Uterus (tissue), 4 donors: ENCODE data around the gene ANGPTL4. TPM values are rescaled to one million over a fixed set of nuclear protein-coding genes. Genes with fewer than 3 reads are reported as not detected.
"Not testable (repeated sequence)": the region's sequence is repeated elsewhere in the genome, so short reads cannot be mapped to it uniquely, and the experiment has no call there.

ENCODE experiments used
- DNase-seq, 2 donors: peaks; one replicate each; pipeline ENCODE4 v3.0.0-alpha.2; 2019 to 2020
- H3K27ac ChIP-seq, 2 donors: fragments of 200-600 bp; sonication (generic); 1 replicate in 1 of 2; 2 replicates in 1 of 2; pipeline ENCODE4 v1.5.1; 2016 to 2018
- H3K27me3 ChIP-seq, 2 donors: fragments of 200-600 bp; sonication (generic); one replicate each; pipeline ENCODE4 v1.5.1; 2018 to 2019; ENCODE audit warnings: control low read depth in 1 of 2
- H3K36me3 ChIP-seq, 2 donors: fragments of 200-600 bp; sonication (generic); one replicate each; pipeline ENCODE4 v1.5.1; 2019; ENCODE audit warnings: control low read depth in 1 of 2
- H3K4me1 ChIP-seq, 2 donors: fragments of 200-600 bp; sonication (generic); one replicate each; pipeline ENCODE4 v1.5.1; 2018 to 2019; ENCODE audit warnings: control low read depth in 1 of 2
- H3K4me3 ChIP-seq, 2 donors: fragments of 200-600 bp; sonication (generic); 1 replicate in 1 of 2; 2 replicates in 1 of 2; pipeline ENCODE4 v1.5.1; 2018 to 2019; ENCODE audit warnings: mild to moderate bottlenecking in 1 of 2
- H3K9me3 ChIP-seq, 2 donors: fragments of 200-600 bp; sonication (generic); one replicate each; pipeline ENCODE4 v1.5.1; 2019; ENCODE audit warnings: control low read depth in 1 of 2
- CTCF ChIP-seq, 4 experiments: fragments of 200-600 bp in 2 of 4; fragments of 450-650 bp in 2 of 4; sonication (generic) in 2 of 4; IDR thresholded peaks; one replicate each; pipeline ENCODE4 v1.5.1; 2016 to 2019; ENCODE audit warnings: antibody characterized with exemption in 4 of 4, mild to moderate bottlenecking in 2 of 4, moderate library complexity in 1 of 4
- POLR2A ChIP-seq, 2 donors: fragments of 450-650 bp; IDR thresholded peaks; one replicate each; pipeline ENCODE4 v1.6.1; 2016; ENCODE audit warnings: antibody characterized with exemption in 2 of 2, mild to moderate bottlenecking in 1 of 2, moderate library complexity in 1 of 2
- intact Hi-C: fragments of 100-400 bp; cut with DNase I; formaldehyde crosslinking; loops from one replicate; pipeline ENCODE4 v1.15.1; 2023; ENCODE audit warnings: low total_unique reads
- total RNA-seq, 4 donors: library from RNA; depleted of rRNA in 3 of 4; stranded (reverse); fragments of >200 nt in 3 of 4; gene quantifications; one replicate each; pipeline versions ENCODE4 v1.1.0 to v1.2.4, GENCODE V29; 2014 to 2023
- donor health status: DM: yes; HTN: yes; CAD: no.

ANGPTL4 gene, protein sequence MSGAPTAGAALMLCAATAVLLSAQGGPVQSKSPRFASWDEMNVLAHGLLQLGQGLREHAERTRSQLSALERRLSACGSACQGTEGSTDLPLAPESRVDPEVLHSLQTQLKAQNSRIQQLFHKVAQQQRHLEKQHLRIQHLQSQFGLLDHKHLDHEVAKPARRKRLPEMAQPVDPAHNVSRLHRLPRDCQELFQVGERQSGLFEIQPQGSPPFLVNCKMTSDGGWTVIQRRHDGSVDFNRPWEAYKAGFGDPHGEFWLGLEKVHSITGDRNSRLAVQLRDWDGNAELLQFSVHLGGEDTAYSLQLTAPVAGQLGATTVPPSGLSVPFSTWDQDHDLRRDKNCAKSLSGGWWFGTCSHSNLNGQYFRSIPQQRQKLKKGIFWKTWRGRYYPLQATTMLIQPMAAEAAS
- 10 to 100 TPM in 3 of 4 donors, under 1 TPM in 1; 0.76 to 21.2 (median 13.5) TPM for total RNA-seq

DNA sequence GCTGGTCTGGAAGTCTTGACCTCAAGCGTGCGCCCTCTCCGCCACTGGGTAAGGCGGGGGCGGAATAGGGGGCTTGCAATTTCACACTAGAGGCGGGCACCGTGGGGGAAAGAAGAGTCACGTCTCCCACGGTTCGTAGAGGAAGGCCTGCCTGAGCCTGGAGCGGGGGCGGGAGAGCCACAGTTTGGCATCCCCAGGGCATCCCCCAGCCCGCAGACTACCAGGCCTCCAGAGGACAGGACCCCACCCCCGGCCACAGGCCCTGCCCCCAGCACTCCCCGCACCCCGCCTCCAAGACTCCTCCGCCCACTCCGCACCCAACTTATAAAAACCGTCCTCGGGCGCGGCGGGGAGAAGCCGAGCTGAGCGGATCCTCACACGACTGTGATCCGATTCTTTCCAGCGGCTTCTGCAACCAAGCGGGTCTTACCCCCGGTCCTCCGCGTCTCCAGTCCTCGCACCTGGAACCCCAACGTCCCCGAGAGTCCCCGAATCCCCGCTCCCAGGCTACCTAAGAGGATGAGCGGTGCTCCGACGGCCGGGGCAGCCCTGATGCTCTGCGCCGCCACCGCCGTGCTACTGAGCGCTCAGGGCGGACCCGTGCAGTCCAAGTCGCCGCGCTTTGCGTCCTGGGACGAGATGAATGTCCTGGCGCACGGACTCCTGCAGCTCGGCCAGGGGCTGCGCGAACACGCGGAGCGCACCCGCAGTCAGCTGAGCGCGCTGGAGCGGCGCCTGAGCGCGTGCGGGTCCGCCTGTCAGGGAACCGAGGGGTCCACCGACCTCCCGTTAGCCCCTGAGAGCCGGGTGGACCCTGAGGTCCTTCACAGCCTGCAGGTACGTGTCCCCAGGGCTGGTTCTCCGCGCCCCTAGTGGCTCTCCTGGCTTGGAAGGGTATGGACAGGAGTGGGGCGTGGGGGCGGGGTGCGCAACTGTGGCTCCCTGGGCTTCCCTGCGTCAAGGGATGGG is at the start of gene ANGPTL4:
ANGPTL4 (plus strand) TSS at position 353 of the 969 bp plus-strand sequence; CDS start at position 520, 167 bp downstream.
- Histone ChIP-seq H3K4me1 (peaks cover 0 to 6% of the 10 kb centered on the region in 2 donors), H3K27ac (peak within 1 kb of the TSS; percentile 49 to 72)

DNA sequence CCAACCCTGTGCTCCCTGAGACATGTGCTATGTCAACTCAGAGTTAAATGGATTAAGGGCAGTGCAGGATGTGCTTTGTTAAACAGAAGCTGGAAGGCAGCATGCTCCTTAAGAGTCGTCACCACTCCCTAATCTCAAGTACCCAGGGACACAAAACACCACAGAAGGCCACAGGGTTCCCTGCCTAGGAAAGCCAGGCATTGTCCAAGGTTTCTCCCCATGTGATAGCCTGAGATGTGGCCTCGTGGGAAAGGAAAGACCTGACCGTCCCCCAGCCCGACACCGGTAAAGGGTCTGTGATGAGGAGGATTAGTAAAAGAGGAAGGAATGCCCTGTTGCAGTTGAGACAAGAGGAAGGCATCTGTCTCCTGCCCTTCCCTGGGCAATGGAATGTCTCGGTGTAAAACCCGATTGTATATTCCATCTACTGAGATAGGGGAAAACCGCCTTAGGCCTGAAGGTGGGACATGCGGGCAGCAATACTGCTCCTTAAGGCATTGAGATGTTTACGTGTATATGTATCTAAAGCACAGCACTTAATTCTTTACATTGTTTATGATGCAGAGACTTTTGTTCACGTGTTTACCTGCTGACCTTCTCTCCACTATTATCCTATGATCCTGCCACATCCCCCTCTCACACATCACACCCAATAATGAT is 48.8 kb upstream of the ANGPTL4 start:
- H3K36me3 ChIP-seq, H3K4me1 ChIP-seq, DNase-seq: not testable (repeated sequence)

More for the DNA sequence above, at the start of gene ANGPTL4:
- intact Hi-C loops: no loop called here
- no peaks in the 10 kb centered on the region for H3K27me3 ChIP-seq
- no peaks in the 10 kb centered on the region for H3K9me3 ChIP-seq
- peak; percentile 62 to 80 for DNase-seq
- peak within 1 kb of the TSS; percentile 39 to 40 for H3K4me3 ChIP-seq
- H3K36me3 ChIP-seq: no peaks in the 10 kb centered on the region
- TF ChIP-seq CTCF (IDR thresholded peaks at IDR 0.05) (peak in 1 of 4 experiments; percentile 27), POLR2A (IDR thresholded peaks at IDR 0.05) (peak in 1 of 2 donors; percentile 52)

DNA sequence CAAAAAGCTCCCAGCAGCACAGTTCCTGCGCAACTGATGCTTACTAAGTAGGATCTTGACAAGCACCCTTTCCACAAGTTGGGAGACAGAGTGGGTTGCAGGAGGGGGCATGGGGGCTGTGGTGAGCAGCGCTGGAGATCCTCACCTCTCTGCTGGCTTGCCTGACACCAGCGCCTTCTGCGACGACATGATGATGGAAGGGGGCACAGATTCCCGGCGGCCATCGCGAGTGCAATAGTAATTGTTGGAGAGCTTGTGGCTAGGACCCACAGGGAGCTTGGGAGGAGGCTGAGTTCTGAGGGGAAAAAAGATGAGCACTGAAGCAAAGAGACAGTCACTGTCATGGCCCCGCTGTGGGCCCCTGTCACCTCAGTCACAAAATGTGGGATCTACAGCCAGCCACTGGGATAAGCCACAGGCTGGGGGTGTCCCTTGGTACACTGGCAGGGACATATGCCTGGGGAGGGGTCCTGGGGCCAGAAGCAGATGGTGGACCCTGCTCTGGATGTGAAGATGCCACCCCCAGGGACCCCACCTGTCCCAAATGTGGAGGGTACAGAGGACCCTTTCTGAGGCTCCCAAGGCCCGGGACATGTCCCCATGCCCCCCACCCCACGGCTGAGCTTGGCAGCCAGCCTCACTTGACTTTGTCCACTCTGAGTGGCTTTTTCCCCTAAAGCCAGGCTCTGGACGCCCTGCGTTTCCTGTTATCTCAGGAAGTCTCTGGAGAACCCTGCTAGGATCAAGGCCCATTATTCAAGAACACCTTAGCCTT is 47.4 kb upstream of the ANGPTL4 start:
- no peak overlapping the region for H3K27ac ChIP-seq
- H3K4me3 ChIP-seq: no peak overlapping the region
- H3K27me3 ChIP-seq: no peaks in the 10 kb centered on the region
- peaks cover 0 to 4% of the 10 kb centered on the region in 2 donors for H3K4me1 ChIP-seq
- DNase-seq: no peak
- H3K36me3 ChIP-seq: no peaks in the 10 kb centered on the region
- intact Hi-C loops: no loop called here
- TF ChIP-seq CTCF (IDR thresholded peaks at IDR 0.05): no peak
- H3K9me3 ChIP-seq: no peaks in the 10 kb centered on the region

More for the DNA sequence above, 48.8 kb upstream of the ANGPTL4 start:
- H3K9me3 ChIP-seq, intact Hi-C loops, H3K4me3 ChIP-seq, H3K27me3 ChIP-seq, H3K27ac ChIP-seq: not testable (repeated sequence)

DNA sequence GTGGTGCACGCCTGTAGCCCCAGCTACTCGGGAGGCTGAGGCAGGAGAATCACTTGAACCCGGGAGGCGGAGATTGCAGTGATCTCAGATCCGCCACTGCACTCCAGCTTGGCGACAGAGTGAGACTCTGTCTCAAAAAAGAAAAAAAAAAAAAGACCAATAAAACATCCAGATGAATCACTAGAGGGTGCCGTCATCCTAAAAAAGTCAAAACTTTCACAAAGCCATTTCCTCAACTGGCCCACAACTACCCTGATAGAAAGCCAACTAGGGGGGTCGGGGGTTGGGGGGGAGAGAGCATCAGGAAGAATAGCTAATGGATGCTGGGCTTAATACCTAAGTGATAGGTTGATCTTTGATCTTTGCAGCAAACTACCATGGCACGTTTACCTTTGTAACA is 45.1 kb upstream of the ANGPTL4 start:
- peaks cover 0 to 11% of the 10 kb centered on the region in 2 donors for H3K4me1 ChIP-seq
- H3K27me3 ChIP-seq, H3K4me3 ChIP-seq, DNase-seq, H3K27ac ChIP-seq, H3K36me3 ChIP-seq, H3K9me3 ChIP-seq, intact Hi-C loops: not testable (repeated sequence)

DNA sequence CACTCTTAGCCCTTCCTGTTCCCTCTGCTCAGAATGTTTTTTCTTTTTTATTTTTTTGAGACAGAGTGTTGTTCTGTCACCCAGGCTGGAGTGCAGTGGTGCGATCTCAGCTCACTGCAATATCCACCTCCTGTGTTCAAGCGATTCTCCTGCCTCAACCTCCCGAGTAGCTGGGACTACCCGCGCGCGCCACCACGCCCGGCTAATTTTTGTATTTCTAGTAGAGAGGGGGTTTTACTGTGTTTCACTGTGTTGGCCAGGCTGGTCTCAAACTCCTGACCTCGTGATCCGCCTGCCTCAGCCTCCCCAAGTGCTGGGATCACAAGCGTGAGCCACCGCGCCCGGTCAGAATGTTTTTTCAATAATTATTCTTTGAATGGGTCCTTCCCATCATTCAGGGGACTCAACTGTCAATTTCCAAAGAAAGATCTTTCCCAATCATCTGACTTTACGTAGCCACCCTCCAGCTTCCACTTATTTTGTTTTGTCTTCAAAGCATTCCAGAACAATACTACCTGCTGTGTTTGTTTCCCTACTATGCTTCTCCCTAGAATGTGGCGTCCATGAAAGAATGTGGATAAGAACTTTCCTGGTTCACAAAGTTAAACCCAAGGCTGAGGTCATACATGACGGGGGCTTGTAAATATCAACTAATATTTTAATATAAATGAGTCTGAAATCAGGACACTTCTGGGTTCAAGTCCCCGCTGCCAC is 44.0 kb upstream of the ANGPTL4 start:
- intact Hi-C loops: no loop called here
- DNase-seq: no peak
- H3K4me1 ChIP-seq: peaks cover 0 to 11% of the 10 kb centered on the region in 2 donors
- no peaks in the 10 kb centered on the region for H3K27me3 ChIP-seq
- H3K27ac ChIP-seq: peak overlapping the region; percentile 90 to 91
- H3K4me3 ChIP-seq: peak overlapping the region in 1 of 2 donors; percentile 83
- H3K36me3 ChIP-seq: no peaks in the 10 kb centered on the region
- TF ChIP-seq POLR2A (IDR thresholded peaks at IDR 0.05) (no peak), CTCF (IDR thresholded peaks at IDR 0.05) (no peak)
- no peaks in the 10 kb centered on the region for H3K9me3 ChIP-seq
